ENCODE results near the gene EYS.

Gene EYS

DNA sequence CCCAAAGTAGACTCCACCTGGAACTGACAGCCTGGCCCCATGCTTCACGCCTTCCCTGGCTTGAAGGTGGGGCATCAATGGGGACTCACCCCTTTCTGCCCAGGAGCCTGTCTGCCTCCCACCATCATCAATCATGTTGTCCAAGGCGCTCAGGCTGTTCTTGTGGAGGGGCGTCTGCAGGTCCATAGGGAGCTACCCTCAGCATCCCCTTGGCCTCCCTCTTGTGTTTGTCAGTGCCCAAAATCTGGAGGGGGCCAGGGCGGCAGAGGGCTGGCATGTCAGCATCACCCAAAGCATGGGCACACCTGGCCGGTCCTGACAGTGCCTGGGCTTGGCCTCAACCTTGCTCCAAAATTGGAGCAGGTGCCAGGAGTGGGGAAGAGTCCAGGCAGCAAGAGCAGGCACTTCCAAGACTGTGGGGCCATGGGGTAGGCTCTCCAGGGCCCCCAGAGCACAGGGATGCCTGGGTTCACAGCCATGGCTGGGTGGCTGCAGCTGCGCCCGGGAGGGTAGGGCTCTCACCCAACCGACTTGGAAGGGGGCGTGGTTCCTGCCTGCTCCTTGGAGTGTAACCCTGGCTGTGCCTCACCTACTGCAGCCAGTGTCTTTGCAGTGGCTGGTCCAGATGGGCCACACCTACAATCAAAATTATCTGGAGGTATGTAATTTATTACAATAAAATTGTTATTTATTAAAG is 903.4 kb downstream of the EYS start:
- no peak for DNase-seq

DNA sequence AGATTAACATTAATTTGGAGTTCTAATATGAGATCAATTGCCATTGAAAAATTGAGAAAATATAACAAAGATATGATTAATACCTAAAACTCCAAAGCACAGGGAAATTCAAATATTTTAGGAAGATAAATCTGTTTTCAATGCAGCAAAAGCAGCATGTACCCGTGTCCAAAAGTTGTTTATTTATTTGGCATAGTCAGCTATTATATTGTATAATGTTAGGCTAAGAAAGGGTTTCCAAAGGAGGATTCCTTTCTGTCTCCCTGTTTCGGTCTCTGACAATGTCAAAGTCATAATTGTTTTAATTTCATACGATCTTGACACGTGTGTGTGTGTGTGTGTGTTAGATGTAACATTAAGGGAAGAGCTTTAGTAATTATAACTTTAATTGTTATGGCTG is 914.5 kb downstream of the EYS start:
- DNase-seq: no peak

DNA sequence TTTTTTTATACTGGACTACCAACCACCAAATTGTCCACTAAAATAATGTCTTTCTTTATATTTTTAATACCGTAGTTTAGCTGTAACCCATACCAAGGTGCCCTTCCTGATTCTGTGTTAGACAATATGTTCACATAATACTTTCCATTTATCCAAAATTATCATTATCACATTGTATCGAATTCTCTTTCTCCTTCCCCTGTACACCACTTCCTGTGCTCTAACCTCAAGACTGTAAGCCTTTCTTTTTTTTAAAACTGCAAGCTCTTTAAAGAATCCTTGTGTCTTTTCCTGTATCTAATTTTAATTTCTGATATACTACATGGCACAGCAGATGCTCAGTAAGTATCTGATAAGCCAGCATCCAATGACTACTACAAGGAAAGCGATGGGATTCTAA is 917.5 kb downstream of the EYS start:
- no peak for DNase-seq

DNA sequence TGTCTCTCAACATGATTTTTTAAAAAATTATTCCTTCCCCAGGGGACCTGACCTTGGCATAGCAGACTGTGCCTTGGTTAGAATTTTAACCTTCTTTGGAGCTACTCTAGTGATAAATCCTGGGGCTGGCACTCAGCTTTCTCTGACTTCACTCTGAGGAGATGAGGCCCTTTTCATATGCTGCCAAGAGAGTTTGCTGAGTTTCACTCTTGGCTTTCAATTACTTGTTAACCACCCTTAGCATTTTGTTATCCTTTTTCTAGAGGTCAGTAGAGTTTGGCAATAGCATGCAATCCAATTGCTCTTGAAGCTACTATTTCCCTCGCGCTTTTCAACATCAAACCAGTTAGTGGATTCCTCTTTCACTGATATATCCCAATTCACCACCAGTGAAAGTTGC is 920.3 kb downstream of the EYS start:
- DNase-seq: no peak

DNA sequence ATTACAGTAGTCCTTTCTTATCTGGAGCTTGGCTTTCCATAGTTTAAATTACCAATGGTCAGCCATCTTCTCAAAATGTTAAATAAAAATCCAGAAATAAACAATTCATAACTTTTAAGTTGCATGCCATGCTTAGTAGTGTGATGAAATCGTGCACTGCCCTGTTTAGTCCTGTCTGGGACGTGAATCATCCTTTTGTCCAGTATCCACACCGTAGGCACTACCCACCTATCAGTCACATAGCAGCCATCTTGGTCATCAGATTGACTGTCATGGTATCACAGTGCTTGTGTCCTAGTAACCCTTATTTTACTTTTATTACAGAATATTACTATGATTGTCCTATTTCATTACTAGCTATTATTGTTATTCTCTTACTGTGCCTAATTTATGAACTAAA is 924.1 kb downstream of the EYS start:
- DNase-seq: no peak

DNA sequence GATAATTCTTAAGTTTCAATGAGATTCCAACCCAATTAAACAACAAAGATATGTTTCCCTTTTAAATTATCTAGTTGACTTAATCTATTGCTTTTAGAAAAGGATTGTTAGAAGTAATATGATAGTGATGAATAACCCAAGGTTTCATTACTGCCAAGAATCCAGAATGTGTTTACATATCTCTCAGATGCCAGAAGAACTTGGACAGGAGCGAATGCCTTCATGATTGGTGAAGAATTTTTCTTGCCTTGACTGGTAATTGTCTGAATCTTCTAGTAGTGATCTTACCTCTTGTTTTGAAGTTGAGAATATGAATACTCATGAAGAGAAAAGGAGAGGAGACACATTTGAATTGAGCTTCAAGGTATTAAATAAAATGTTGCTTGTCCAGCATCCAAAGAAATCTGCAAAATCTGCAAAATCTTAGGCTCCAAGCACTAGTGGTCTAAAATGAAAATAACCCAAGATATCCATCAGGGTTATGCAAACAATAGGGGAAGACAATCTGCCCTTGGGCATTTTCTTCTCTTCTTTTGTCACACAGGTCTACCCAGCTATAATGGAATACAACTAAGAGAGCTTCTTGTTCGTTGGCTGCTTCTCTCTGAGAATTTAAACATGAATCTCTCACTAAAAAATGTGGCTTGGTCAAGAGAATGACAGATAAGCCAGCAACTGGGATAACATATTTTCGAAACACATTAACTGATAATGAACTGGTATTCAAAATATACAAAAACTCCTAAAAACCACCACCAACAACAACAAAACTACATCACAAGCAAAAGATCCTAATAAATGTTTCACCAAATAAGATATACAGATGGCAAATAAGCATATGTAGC is 928.9 kb downstream of the EYS start:
- no peak for DNase-seq

DNA sequence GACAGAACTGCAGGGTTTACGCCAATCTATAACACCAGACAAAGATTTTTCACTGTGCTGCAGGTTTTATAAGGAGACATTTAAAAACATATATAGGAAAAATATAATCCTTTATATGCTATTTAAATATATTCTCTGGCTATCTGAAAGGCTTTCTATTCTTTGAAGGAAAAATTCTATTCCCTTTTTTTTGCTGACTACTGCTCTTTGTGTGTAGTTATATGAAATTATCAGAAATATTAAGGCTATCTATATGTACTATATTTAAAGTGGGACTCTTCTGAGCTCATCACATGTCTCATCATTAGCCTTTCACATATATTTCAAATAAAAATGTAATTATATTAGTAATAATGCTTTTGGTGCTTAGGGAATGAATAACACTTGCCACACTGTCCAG is 930.7 kb downstream of the EYS start:
- DNase-seq: no peak

DNA sequence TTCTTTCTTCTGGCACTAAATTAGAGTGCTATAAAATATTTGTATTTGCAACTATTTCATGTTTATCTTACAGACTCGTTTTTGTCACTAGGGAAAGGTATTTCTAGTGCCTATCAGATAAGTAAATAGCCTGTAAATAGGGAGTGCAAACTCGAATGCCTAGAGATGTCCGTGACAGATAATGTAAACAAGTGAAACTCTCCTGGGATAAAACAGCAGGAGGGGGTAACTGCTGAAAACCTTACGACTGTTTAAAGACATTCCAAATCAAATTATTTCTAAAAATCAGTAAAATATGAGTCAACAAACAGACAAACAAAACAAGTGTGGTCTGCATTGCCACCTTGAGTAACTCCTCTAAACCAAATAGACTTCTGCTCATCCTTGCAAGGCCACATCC is 932.1 kb downstream of the EYS start:
- DNase-seq: no peak

DNA sequence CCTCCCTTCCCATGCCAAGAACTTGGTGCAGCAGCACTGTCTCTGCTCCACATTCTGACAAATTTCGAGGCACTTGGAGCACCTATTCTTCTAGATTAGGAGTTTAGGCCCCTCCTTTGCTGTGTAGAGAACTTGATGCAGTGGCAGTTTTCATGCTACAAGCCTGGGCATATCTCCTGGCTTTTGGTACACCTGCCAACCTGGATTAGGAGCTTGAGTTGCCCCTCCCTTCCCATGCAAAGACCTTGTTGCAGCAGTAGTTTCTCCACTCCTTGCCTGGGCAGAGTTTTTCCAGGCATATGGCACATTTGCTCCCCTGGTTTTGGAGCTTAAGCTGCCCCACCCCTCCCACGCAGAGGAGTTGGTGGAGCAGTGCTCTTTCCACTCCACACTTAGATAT is 956.1 kb downstream of the EYS start:
- DNase-seq: no peak

DNA sequence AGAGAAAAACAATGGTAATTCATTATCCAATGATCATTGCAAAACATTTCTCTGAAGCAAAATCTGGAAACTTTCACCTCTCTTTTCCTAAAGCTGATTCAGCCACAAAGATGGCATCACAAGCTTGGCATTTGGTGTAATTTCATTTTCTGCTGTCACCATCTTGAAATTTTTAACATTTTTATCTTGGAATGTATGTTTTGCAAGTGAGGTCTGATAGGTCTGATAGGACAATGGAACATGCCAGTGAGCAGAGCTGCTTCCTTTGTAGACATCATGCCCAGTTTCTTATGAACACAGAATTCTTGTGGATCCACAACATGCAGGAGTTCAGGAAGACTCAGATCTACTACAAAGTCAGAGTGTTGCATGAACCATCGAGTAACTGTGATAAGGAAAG is 969.6 kb downstream of the EYS start:
- no peak for DNase-seq

DNA sequence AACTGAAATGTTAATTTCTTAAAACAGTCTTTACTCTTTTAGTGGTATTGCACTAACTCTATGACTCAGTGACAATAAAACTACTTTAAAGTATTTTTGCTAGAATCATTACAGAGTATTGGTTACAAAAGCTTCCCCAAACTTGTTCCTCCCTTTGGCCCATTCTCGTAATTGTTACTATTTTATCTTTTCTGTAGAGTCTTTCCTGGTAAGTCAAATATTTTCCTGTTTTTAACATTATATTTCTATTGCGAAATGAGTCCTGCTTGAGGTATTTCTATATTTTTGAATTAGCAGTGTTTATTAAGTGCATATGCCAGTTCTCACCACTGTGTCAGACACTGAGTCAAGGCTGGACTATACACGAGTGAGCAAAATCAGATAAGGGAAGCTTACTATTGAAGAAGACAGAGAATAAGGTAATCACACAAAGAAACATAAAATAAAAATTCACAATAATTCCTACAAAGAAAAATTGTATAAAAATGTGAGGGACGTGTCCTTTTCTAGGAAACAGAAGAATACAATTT is 970.5 kb downstream of the EYS start:
- no peak for DNase-seq

DNA sequence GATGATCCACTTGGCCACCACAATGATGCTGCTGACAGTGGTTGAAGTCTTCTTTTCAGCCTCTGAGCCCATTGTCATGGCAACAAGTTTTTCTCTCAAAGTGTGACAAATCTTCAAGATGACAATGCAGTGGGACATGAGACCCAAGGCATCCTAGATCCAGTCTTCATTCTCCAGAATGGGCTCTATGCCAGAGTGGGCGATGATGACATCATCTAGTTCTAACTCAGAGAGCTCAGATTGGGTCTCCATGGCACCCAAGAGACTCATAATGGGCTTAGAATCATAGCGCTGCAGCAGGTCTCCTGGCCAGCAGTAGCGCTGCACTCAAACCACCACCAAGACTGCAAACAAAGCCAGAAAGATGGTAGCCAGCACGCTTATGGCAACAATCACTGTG is 973.6 kb downstream of the EYS start:
- DNase-seq: no peak

DNA sequence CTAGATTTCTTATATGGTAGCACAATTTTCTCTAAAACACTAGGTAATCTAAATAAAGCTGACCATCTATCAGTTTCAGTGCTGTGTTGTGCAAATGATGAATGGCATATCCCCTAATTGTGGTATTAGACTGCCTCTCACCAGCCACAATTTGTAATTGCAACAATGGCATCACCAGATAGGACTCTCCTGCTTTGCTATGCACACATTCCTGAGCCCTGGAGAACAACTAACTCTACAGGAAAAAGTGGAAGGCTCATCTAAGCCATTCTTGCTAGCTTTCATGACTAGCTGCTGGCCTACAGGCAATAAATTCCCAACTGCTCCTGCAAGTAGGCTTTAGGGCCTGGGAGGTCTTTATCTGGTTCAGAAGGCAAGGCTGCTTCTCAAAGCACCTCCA is 974.1 kb downstream of the EYS start:
- no peak for DNase-seq

DNA sequence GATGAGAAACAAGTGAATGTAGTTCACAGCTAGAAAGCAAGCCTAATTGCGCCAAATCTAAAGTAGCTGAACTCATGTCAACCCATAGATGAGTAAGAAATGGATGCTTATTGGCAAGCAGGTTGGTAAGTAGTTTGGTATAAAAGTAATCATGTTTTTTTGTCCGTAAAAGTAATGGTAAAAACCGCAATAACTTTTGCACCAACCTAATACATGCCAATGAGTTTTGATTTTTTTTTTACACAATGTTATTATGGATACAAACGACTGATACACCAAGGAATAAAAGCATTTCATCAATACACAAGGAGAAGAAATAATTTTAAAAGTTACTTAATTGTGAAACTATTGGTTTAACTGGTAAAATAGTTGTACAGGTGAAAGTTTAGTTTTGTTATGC is 977.5 kb downstream of the EYS start:
- DNase-seq: no peak

DNA sequence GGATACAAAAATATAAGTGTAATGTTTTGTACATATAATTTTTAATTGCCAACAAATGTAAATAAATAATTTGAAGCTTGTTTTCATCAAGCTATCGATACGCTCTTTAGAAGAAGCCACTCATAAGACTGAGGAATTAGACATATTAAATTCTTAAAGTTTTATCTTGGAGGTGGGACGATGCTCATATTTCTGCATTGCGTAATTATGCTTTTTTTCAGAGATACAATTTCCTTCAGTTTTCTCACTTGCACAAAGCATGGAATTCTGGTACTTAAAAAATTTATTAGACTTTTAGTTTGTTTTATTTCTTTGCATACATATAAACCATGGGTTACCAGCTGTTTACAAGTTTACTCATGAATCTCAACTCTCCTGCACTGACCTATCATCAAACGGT is 980.0 kb downstream of the EYS start:
- DNase-seq: no peak

DNA sequence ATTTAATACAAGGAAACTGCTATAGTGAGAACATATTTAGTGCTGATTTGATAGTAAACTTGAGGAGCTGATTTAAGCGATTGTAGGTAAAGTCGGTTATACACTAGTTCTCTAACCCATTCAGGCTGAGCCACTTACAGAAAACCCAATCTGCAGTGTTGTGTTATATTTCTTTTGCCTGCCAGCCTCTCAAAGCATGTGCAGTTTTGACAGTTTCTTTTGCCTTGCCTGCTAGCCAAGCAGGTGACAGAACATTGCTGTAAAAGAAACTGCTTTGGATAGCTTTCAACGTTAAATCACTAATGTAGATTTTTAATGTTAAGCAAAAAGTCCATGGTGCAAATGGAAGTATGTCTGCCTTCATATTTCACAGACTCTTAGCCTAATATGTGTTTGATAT is 982.9 kb downstream of the EYS start:
- DNase-seq: no peak

DNA sequence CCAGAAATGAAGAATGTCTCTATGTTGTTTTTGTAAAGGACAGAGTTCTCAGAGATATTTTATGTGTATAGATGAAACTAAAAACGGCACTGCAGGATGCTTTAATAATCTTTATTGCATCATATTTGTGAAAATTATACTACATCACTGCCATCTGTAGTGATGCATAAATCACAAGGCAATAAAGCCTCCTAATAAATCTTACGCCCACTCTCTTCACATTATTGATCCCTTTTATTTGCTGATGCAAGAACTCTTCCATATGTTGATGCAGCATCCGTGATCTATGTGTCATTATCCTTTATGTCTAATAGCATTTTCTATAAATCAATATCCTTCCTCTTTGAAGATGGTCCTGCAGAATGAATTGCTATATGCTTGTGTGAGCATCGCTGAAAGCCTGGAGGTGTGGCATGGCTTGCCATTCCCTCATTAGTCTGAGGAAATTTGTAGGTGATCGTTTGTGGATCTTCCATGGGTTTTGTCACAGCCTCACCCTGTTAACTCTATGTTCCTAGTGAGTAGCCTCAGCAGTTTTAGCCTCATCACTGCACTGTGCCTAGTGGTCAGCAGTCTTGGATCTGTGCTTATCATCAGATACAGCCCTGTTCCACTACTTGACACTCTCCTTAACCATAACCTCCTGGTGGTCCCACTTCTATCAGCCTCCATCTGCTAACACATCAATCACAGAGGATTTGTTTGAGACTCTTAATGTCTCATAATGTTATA is 983.5 kb downstream of the EYS start:
- DNase-seq: no peak

DNA sequence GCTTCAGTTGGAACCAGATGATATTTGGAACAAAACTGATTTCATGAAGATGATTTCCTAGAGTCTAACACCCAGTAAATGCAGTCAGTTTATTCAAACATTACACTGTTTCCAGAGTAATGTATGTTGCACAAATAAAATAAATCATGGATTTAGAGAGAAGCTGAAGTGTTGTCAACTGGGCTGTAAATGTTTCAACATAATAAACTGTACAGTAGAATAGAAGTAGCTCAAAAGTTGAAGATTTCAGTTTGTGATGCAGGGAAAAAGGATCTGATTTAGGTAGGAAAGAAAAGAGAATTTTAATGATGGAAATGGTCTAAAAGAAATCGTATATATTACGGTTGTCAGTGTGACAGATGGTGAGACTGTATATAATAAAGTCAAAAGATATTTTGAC is 985.2 kb downstream of the EYS start:
- no peak for DNase-seq

DNA sequence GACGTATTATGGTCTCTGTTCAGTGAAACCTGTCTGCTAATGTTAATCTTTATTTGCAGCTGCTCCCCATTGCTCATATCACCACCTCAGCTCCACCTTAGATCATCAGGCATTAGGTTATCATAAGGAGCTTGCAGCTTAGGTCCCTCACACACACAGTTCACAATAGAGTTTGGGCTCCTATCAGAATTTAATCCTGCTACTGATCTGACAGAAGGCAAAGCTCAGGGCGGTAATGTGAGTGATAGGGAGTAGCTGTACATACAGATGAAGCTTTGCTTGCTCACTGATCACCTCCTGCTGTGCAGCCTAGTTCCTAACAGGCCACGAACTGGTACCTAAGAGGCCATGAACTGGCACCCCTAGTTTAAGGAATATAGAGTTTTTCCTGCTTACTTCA is 989.7 kb downstream of the EYS start:
- no peak for DNase-seq

DNA sequence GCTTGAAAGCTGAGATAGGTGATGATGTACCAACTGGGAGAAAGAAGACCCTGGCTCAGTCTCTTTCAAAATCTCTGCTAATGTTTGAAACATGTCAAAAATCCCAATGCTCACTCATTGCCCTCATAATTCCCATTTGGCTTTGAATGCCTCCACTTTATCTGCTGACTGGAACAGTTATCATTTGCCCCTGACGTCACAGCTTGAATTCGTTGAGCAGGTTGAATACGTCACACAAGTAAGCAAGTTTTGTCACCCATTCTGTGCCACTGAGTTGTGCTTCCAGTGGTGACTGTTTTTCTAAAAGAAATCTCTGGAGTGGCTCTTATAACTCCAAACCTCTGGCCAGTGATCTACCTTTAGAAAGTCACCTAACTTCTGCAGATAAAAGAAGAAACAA is 991.4 kb downstream of the EYS start:
- no peak for DNase-seq

DNA sequence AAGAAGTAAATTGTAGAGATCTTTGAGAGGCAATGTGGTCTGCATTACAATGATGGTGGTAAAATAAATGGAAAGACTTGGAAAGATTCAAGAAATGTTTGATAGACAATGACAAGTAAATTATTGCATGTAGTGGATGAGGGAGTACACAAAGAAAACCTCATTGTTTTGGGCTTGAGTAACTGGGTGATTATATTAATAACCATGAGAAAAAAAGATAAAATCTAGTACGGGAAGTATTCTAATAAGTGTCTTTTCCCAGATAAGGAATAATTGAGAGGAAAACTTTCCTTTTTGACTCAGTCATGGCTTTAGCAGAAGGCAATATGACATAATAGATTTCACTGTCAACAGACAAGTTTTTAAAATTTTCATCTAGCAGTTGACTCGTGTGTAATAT is 993.0 kb downstream of the EYS start:
- no peak for DNase-seq

DNA sequence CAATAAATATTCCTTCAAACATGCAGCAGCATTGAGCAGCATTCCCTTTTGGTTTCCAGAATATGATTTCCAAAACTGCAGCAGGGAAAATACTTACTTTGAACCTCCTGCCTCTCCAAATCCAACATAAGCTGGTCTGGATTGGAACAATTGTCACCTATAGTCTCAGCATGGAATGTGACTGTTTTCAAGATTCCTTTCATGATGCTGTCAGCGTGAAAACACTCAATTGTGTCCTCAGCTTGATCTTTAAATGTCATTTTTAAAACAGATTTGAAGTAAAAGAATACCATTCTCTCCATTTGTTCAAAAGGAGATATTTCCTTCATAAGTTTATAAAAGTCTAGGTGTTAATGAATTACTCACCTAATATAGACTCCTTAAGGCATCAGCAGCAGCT is 993.9 kb downstream of the EYS start:
- no peak for DNase-seq

DNA sequence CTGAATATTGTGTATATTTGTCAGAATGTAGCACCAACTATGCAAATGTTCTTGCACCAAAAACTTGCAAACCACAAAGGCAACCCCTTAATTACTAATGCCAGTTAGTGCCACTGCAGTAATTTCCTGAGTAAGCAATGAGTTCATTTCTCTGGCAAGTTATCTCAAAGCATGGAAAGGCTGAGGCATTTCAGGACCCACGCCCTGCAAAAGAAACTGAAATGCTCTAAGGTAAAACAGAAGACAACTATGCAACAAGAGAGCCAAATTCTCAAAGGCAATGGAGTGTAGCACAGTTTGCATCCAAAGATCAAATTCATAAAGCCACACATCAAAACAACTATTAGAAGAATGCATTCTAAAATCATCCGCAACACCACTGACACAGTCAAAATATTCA is 994.4 kb downstream of the EYS start:
- no peak for DNase-seq

DNA sequence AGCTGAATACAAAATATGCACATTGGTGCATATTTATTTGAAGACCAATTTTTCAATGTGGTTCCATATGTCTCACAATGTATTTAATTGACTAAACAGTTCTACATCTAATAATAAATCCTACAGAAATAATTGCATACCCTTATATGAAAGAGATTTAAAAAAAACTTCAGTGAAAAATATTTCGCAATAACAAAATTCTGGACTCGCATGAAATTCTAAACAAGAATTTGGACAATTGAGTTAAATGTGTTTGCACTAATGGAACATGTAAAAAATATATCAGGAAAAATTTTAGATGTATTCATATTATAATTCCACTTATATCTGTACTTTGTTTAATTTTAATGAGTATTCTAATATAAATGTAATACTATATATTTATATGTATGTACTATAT is 1003.1 kb downstream of the EYS start:
- no peak for DNase-seq

Measured in DMS79 treated with DMSO at 0.1 percent for 48 hours (cell line).